AG20443 (cell line): ENCODE results near the gene LYRM4.

Source experiments
- DNase-seq: peaks from one replicate; pipeline ENCODE4 v3.0.0; 2012; ENCODE audit warnings: low spot score, mixed read lengths

Gene LYRM4

GRCh38 chr6:5260661-5261544, at the start of gene LYRM4, which contains the start of gene FARS2:
Gene LYRM4 (minus strand): TSS chr6:5260950. CDS start chr6:5260733, 217 bp downstream.
Gene FARS2 (plus strand): TSS chr6:5261513.
- DNase-seq, result peak; percentile 98

- no peak for DNase-seq
These were observed 47.3 kb upstream of the LYRM4 start for GRCh38 chr6:5308066-5308465.

GRCh38 chr6:5307058-5307457, 46.3 kb upstream of the LYRM4 start:
- no peak for DNase-seq

- no peak for DNase-seq
These were observed 45.3 kb upstream of the LYRM4 start for GRCh38 chr6:5305968-5306626.

- no peak for DNase-seq
These were observed 42.9 kb upstream of the LYRM4 start for GRCh38 chr6:5303682-5304081.

- DNase-seq, result peak; percentile 14
These were observed 42.4 kb upstream of the LYRM4 start for GRCh38 chr6:5302995-5303622.

- no peak for DNase-seq
These were observed 41.6 kb upstream of the LYRM4 start for GRCh38 chr6:5302220-5302946.

- no peak for DNase-seq
These were observed 39.5 kb upstream of the LYRM4 start for GRCh38 chr6:5300206-5300764.

GRCh38 chr6:5295623-5296022, 34.9 kb upstream of the LYRM4 start:
- no peak for DNase-seq

GRCh38 chr6:5294392-5295211, 33.9 kb upstream of the LYRM4 start:
- DNase-seq, result no peak

GRCh38 chr6:5293692-5294091, 32.9 kb upstream of the LYRM4 start:
- no peak for DNase-seq

GRCh38 chr6:5292154-5292553, 31.4 kb upstream of the LYRM4 start:
- no peak for DNase-seq

GRCh38 chr6:5290500-5290899, 29.8 kb upstream of the LYRM4 start:
- DNase-seq, result no peak

- no peak for DNase-seq
These were observed 29.3 kb upstream of the LYRM4 start for GRCh38 chr6:5290097-5290496.

GRCh38 chr6:5287966-5288297, 27.2 kb upstream of the LYRM4 start:
- DNase-seq, result peak; percentile 20

- DNase-seq, result peak; percentile 89
These were observed 26.6 kb upstream of the LYRM4 start for GRCh38 chr6:5287205-5287965.

GRCh38 chr6:5286780-5287179, 26.0 kb upstream of the LYRM4 start:
- no peak for DNase-seq

GRCh38 chr6:5285526-5285925, 24.8 kb upstream of the LYRM4 start:
- DNase-seq, result no peak

GRCh38 chr6:5285081-5285480, 24.3 kb upstream of the LYRM4 start:
- no peak for DNase-seq

- no peak for DNase-seq
These were observed 21.5 kb upstream of the LYRM4 start for GRCh38 chr6:5282191-5282623.
